Measurements from ENCODE around the gene USP10. TPM values are rescaled to one million over a fixed set of nuclear protein-coding genes. Genes with fewer than 3 reads are reported as not detected.

Gene USP10
- total and polyA plus RNA-seq, 4 donors = 28.2 to 46.1 (median 42.0) TPM

DNA sequence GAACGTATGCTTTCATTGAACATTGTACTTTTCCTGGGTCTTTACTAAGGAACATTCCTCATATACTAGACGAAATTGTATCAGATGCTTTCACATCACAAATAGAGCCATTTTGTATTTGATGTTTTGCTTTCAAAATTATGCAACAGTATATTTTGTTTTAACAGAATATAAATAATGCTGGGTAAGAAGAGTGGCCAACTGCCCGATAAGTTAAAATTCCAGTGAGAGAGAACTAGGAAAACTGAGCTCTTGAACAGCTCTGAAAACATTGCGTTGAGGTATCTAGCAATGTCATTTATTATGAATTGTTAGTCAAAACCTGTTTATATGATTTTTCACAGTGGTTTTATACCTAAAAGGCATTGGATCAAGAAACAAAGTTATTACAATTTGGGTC lies 50.8 kb downstream of the USP10 start (continued):
- no peak for TF ChIP-seq YY1 (IDR thresholded peaks at IDR 0.05)
- TF ChIP-seq EGR1 (IDR thresholded peaks at IDR 0.05; ENCODE audit: low read depth in 2 of 2) = no peak
- TF ChIP-seq ZBTB33 (IDR thresholded peaks at IDR 0.05) = no peak
- TF ChIP-seq TAF1 (conservative IDR thresholded peaks at IDR 0.05) = no peak
- TF ChIP-seq HNF4G (IDR thresholded peaks at IDR 0.05) = no peak
- no peak for TF ChIP-seq RXRA (IDR thresholded peaks at IDR 0.05)
- no peak for TF ChIP-seq HNF4A (conservative IDR thresholded peaks at IDR 0.05)
- no peak for TF ChIP-seq NR2F2 (IDR thresholded peaks at IDR 0.05)

- Histone ChIP-seq H3K4me3 (ENCODE audit: low read depth in 1 of 3, low read length in 3 of 3) (no peak overlapping the region), H3K27me3 (ENCODE audit: control insufficient read depth in 4 of 4, insufficient read depth in 4 of 4, low read length in 3 of 4) (no peaks in the 10 kb centered on the region), H3K9ac (ENCODE audit: low read depth in 1 of 2, low read length in 2 of 2) (no peak overlapping the region), H3K36me3 (ENCODE audit: control insufficient read depth in 4 of 4, insufficient read depth in 3 of 4, low read depth in 1 of 4, low read length in 3 of 4) (peaks cover 0 to 2% (median 0%) of the 10 kb centered on the region in 4 donors), H3K27ac (ENCODE audit: low read depth in 1 of 2, low read length in 2 of 2) (no peak overlapping the region), H3K4me1 (ENCODE audit: control insufficient read depth in 4 of 4, insufficient read depth in 4 of 4, low read length in 3 of 4) (peaks cover 0 to 17% (median 7%) of the 10 kb centered on the region in 4 donors), H3K9me3 (ENCODE audit: control insufficient read depth in 4 of 4, low read length in 3 of 4) (no peaks in the 10 kb centered on the region)
- DNase-seq (ENCODE audit: low spot score) = no peak
- WGBS = 74% methylated on average over 6 of the region's 6 CpGs
- TF ChIP-seq HNF4G (IDR thresholded peaks at IDR 0.05) = no peak
- no peak for TF ChIP-seq ZBTB33 (IDR thresholded peaks at IDR 0.05)
- no peak for TF ChIP-seq CTCF (IDR thresholded peaks at IDR 0.05; ENCODE audit: low read depth, low read length, missing input control)
- no peak for TF ChIP-seq SP1 (IDR thresholded peaks at IDR 0.05)
- no peak for TF ChIP-seq YY1 (IDR thresholded peaks at IDR 0.05)
- no peak for TF ChIP-seq FOXA1 (IDR thresholded peaks at IDR 0.05)
- TF ChIP-seq, protein P1, sequence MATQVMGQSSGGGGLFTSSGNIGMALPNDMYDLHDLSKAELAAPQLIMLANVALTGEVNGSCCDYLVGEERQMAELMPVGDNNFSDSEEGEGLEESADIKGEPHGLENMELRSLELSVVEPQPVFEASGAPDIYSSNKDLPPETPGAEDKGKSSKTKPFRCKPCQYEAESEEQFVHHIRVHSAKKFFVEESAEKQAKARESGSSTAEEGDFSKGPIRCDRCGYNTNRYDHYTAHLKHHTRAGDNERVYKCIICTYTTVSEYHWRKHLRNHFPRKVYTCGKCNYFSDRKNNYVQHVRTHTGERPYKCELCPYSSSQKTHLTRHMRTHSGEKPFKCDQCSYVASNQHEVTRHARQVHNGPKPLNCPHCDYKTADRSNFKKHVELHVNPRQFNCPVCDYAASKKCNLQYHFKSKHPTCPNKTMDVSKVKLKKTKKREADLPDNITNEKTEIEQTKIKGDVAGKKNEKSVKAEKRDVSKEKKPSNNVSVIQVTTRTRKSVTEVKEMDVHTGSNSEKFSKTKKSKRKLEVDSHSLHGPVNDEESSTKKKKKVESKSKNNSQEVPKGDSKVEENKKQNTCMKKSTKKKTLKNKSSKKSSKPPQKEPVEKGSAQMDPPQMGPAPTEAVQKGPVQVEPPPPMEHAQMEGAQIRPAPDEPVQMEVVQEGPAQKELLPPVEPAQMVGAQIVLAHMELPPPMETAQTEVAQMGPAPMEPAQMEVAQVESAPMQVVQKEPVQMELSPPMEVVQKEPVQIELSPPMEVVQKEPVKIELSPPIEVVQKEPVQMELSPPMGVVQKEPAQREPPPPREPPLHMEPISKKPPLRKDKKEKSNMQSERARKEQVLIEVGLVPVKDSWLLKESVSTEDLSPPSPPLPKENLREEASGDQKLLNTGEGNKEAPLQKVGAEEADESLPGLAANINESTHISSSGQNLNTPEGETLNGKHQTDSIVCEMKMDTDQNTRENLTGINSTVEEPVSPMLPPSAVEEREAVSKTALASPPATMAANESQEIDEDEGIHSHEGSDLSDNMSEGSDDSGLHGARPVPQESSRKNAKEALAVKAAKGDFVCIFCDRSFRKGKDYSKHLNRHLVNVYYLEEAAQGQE (IDR thresholded peaks at IDR 0.05) = no peak
These were observed 51.4 kb downstream of the USP10 start for GRCh38 chr16:84751241-84751640.

All from liver (tissue), 9 donors.